ENCODE measurements around the gene IL26.

DNA sequence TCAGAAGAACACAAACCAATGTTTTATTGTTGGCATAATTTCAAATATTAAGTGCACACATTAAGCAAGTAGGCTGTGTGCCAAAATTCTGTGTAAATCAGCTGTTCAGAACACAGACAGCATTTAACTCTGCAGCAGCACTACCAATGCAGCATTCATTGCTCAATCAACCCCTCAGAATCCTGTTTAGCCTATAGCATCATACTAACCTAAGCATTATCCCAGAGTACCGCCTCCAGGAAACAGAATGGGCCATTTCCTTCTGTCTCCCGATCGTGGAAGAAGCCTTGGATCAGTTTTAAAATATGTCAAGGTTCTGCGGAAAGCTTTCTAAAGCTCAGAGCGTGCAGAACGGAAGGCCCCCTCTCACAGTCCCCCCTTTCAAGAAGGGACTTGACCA is 3.3 kb downstream of the IL26 start:
- no peak for TF ChIP-seq POLR2A (IDR thresholded peaks at IDR 0.05)
- TF ChIP-seq, protein P1, sequence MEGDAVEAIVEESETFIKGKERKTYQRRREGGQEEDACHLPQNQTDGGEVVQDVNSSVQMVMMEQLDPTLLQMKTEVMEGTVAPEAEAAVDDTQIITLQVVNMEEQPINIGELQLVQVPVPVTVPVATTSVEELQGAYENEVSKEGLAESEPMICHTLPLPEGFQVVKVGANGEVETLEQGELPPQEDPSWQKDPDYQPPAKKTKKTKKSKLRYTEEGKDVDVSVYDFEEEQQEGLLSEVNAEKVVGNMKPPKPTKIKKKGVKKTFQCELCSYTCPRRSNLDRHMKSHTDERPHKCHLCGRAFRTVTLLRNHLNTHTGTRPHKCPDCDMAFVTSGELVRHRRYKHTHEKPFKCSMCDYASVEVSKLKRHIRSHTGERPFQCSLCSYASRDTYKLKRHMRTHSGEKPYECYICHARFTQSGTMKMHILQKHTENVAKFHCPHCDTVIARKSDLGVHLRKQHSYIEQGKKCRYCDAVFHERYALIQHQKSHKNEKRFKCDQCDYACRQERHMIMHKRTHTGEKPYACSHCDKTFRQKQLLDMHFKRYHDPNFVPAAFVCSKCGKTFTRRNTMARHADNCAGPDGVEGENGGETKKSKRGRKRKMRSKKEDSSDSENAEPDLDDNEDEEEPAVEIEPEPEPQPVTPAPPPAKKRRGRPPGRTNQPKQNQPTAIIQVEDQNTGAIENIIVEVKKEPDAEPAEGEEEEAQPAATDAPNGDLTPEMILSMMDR (IDR thresholded peaks at IDR 0.05), result no peak

Measured in suprapubic skin (tissue), 3 donors.